Effector CD4-positive, alpha-beta T cell (primary cell): ENCODE data around the gene FILIP1.
"Not testable (repeated sequence)": the region's sequence is repeated elsewhere in the genome, so short reads cannot be mapped to it uniquely, and the experiment has no call there.

ENCODE experiments used
- DNase-seq: peaks from one replicate; pipeline ENCODE4 v3.0.0-alpha.2; 2020

The FILIP1 gene

DNA sequence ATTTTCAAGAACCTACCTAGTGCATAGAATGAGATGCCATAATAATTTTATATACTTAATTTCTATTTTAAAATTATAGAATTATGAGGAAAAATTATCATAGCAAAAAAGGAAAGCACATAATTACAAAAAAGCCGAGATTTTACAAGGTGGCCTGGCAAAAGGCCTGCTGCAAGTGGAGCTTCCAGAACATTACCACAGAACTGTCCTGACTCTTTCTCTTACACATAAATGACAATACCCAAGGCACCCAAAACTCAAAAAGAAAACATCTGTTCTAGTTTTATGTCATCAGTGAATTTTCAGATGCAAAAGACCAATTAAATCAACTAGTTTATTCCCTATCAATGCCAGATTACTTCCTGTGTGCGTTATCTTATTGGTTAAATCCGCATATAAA lies 74.2 kb downstream of the FILIP1 start:
- DNase-seq, result no peak

DNA sequence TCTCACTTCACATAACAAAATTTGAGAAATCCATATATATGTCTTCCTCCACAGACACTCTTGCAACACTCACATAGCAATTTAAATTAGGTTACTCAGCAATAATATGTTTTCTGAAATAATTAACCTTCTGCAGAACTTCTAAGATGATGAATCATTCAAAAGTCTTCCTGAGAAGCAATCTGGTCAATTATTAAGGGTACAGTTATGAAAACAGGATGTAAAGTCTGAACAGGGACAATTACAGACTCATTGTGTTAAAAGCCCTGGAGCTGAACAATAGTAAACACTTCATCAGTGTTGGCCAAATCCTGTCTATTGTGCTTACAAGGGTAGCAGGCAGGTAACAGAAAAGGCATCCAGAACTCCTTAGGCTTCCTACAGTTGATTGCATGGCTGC lies 75.4 kb downstream of the FILIP1 start:
- DNase-seq, result no peak

- DNase-seq, result no peak
Observed at GRCh38 chr6:75416443-75416842, 77.2 kb downstream of the FILIP1 start.

DNA sequence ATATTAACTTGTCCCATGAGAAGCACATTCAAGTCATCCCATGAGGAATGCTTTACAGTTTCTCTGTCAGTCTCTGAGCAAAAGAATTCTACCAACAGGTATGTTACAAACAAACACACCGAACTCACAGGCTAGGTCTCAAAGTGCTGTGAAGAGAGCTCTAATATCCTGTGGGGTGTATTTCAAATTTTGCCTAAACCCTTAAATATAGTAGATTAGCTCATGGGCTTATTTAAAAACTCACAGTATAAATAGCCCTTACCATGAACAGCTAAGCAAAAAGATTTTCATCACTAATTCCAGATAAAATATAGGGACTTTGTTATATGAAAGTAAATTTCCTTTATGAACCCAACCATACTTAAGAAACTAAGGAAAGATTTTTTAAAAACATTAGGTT lies 77.8 kb downstream of the FILIP1 start:
- no peak for DNase-seq

GRCh38 chr6:75414445-75415021 lies 79.1 kb downstream of the FILIP1 start:
- DNase-seq, result no peak

GRCh38 chr6:75412969-75413662 lies 80.5 kb downstream of the FILIP1 start:
- no peak for DNase-seq

- not testable (repeated sequence) for DNase-seq
Observed at GRCh38 chr6:75410564-75410963, 83.0 kb downstream of the FILIP1 start.

DNA sequence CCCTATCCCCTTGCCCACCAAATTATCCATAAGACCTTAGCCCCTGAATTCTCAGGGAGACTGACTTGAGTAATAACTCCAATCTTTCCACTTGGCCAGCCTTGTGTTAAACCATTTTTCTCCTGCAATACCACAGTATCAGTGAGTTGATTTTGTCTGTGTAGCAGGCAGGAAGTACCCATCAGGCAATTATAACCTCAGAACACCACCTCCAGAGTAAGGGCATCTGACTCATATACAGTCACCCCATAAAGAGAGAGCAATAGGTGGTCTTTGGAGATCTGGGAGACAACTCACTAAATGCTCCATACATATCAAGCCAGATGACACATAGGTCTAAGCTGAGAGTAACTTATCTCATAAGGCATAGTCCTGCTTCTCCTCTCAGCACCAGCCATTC lies 83.7 kb downstream of the FILIP1 start:
- no peak for DNase-seq

DNA sequence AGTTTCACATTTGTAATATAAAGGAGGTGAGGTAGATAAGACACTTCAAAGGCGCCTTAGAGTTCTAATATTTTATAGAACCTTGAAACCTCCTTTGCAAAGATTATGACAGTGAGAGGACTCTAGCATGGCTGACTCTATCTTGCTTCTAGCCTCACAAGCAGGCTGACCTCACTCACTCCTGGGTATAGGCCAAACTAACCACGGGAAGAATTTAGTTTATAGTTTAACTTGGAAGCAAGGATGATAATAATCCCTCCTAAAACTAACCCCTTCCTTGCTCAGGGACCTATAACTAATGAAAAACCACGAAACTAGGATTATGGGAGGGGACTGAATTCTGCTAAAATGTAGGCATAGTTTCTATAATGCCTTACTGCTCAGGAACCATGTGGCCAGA lies 84.3 kb downstream of the FILIP1 start:
- DNase-seq, result no peak

- no peak for DNase-seq
Observed at GRCh38 chr6:75403563-75404080, 90.0 kb downstream of the FILIP1 start.

DNA sequence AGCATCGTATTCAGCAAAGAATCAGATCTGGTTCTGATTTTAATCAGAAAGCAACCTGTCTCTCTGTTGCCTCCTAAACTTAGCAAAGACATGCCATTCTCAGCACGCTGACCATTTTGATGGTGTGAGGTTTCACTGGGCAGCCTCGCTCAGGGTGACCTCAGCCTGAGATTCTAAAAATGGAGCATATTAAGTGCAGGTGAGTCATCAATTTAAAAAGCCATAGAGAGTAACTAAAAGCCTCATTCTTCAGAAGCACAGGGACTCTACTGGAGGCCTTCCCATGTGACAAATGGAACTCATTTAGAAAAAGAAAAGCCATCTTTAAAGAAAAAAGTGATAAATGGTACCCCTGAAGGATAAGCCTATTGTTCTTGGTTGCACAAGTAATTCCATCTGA lies 91.3 kb downstream of the FILIP1 start:
- no peak for DNase-seq

- no peak for DNase-seq
Observed at GRCh38 chr6:75397656-75398465, 95.7 kb downstream of the FILIP1 start.

GRCh38 chr6:75397171-75397570 lies 96.4 kb downstream of the FILIP1 start:
- no peak for DNase-seq

GRCh38 chr6:75396005-75396800 lies 97.4 kb downstream of the FILIP1 start:
- no peak for DNase-seq

DNA sequence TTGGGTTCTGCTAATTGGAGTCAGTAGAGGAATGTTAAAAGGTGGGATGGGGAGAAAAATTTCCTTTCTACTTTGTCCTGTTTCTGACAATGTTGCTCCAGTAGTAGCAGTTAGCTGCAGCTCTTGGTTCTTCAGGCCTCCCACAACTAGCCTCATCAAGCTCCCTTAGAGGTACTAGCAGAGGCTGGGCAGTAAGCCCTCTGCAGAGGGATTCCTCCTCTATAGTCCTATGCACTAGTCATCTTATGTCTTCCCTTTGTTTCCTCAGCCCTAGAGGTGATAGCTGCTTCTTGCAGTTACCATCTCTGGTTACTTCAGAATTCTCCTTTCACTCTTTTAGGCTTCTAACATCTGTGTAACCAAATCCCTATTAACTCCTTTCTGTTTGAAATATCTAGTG lies 99.8 kb downstream of the FILIP1 start:
- no peak for DNase-seq

GRCh38 chr6:75391276-75391675 lies 102.3 kb downstream of the FILIP1 start:
- DNase-seq, result no peak

DNA sequence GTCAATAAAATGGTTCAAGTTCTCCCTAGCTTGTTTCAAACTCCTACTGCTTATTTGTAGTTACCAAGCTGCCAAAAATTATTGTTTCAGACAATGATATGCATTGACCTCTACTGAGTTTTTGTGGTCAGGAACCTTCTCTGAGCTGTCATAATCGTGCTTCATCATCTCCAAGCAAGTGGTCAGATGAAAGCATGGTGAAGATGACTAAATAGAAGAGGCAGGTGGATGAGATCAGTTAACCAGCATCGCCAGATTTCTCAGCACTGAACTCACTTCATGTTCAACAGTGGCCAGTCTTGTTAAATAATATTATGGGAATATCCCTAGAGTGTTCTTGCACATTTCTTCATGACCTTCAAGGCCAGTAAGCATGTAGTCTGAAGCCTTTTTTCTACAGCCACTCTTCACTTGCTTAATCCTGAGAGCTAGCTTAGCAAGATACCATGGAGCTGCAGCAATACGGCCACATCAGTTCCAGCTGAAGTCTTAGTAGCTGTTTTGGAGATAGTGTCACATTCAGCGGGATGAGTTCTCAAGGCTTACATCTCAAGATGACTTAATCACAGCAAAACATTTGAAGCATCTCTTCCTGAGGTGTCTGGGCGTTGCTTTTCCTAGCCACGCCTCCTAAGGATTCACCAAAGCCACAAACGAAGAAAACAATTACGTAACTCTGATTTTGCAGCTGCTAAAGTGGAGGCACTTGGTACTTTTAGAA lies 107.4 kb downstream of the FILIP1 start:
- no peak for DNase-seq

DNA sequence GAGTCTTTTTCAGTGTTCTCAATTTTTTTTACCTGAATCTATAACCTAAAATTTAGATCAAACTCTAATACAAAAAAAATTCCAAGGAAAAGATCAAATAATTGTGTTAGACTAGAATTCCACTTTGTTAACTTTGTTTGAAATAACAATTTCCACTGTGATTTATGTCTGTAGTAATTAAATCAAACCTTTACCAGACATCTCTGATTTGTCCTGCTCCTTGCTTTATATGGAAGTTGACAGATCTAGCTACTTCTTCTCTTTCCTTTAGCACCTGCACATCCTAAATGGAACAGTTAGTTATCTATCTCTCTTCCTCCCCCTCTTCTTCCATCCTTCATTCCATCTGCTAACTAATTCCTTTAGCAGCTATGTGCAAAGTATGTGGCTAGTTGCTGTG lies 109.5 kb downstream of the FILIP1 start:
- no peak for DNase-seq

- DNase-seq, result no peak
Observed at GRCh38 chr6:75382634-75382900, 111.0 kb downstream of the FILIP1 start.

DNA sequence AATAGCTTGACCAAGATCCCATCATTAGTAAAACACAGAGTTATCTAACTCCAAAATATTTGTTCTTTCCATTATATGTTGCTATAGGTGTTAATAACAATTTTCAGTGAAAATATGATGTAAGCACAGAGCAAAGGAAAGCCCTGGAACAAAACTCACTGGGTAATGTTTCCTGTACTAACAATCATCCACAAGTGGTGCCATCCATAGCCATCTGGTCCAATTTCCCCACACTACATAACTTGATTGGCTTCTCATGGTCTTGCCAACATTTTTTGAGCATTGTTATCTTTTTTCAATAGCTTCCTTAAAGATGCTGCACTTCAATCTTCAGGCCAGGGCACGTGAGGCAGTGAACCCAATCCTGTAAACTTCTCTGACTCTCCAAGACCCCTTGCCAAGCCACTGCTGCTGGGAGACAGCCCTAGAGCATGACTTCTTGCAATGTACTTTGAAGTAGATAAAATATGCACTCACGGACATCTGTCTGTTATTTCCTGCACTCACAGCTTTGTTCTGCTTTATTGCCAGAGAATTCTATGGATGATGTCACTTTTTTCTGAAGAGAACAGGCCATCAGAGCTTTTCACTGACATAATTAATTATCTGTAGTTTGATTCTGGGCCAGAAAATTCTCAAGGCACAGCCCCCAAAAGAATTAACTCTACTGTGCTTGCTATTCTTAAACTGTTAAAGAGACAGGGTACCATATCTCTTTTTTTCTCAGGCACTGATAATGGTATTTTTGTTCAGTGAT lies 111.5 kb downstream of the FILIP1 start:
- no peak for DNase-seq

DNA sequence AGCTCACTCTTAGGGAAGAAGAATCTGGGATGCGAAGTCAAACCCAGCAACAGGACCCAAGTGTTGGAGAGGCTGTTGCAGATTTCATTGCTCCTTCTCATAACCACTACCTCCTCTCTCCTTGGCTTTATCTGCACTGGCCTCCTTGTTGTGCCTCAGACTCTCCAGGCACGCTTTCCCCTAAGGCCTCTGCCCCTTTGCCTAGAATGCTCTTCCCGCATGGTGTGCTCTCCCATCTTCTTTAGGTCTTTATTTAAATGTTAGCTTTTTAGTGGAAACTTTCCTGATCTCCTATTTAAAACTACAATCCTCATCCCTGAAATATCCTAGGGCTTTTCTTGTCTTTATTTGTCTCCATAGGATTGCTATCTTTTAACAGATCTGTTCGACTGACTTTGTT lies 114.1 kb downstream of the FILIP1 start:
- DNase-seq, result no peak

- no peak for DNase-seq
Observed at GRCh38 chr6:75378101-75378500, 115.5 kb downstream of the FILIP1 start.
